Smooth muscle cell of the brain vasculature (primary cell): ENCODE measurements around the gene CYP26C1.

Experiments
- DNase-seq: peaks from one replicate; pipeline ENCODE4 v3.0.0-alpha.2; 2012; ENCODE audit warnings: low read depth, low spot score

The CYP26C1 gene

DNA sequence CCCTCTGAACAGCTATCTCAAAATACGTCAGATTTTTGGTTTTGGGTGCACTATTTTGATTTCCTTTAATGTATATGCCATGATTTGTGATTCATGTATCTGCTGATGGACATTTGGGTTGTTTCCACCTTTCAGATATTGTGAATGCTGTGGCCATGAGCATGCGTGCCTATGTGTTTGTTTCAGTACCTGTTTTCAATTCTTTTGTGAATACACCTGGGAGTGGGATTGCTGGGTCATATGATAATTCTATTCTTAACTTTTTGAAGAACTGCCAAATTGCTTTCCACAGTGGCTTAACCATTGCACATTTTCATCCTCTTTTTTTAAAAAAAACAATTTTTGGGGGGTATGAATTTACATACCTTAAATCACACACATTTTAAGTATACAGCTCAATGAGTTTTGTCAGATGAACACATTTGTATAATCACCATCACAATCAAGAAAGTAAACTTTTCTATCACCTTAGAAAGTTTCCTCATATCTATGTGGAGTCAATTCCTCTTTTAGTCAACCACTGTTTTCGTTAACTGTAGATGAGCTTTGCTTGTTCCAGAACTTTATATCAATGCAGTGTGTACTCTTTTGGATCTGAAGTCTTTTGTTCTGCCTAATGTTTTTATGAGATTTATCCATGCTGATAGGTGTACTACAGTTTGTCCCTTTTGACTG is 50.0 kb downstream of the CYP26C1 start:
- no peak for DNase-seq

DNA sequence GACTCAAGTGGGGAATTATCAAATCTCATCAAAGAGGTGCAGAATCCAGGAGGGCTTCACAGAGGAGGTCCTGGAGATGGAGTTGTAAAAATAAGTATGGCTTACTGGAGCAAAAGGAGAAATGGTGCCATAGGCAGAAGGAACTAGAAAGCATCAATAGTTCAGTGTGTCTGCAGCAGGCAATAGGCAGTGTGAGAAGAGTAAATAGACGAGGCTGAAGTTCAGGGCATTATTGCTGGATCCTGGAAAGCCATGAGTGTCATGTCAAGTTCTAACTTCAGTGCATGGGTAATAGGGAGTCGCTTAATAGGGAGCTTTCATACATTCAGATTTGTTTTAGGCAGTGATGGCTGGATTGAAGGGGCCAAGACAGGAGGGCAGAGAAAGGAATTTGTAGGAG is 52.4 kb downstream of the CYP26C1 start:
- DNase-seq: no peak

DNA sequence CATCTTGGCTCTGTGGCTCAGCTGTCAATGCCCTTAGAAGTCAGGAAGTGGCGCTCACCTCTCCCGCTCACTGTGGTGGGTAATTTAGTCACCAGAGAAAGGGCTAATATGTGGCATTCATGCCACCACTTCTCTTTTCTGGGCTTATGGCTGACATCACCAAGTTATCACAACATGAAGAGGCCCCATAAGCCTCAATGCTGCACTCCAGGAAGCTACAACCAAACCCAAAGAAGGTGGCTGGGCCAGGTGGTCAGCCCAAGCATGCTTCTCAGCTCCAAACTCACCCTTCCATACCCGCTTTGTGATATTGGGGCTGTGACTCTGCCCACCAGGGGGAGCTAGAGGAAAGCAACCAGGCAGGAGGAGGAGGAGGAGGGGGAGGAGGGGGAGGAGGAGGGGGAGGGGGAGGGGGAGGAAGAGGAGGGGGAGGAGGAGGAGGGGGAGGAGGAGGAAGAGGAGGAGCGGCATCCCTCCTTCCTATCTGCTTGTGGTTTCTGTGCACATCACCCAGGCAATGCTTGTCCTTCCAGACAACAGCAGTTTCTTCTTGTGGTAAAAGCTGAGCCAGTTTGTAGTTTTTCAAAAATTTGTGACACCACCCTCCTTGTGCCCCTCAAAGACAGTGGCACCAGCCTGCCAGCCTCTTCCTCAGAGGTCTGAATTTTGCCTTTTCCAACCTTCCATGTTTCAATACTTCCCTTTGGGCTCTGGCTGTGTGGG is 55.2 kb downstream of the CYP26C1 start:
- DNase-seq: no peak
